SK-N-SH (cell line): Measurements from ENCODE around the gene UBE2R2.
"Not testable (repeated sequence)": the region's sequence is repeated elsewhere in the genome, so short reads cannot be mapped to it uniquely, and the experiment has no call there.

Experiments
- EP300 ChIP-seq, 2 experiments: IDR thresholded peaks; 2 replicates each; pipeline versions ENCODE4 v1.4.0 to v1.6.1; 2012; ENCODE audit warnings: borderline replicate concordance in 1 of 2, low read depth in 1 of 2, low read length in 1 of 2
- EZH2phosphoT487 ChIP-seq: fragments of 200-600 bp; sonication (generic); IDR thresholded peaks from 2 replicates; pipeline ENCODE4 v1.6.1; 2017; ENCODE audit warnings: low read depth, mixed run types, mild to moderate bottlenecking, antibody characterized with exemption, moderate library complexity, borderline replicate concordance
- FOSL2 ChIP-seq: IDR thresholded peaks from 2 replicates; pipeline ENCODE4 v1.4.0; 2012; ENCODE audit warnings: low read depth, mild to moderate bottlenecking, moderate library complexity, borderline replicate concordance
- JUND ChIP-seq: IDR thresholded peaks from 2 replicates; pipeline ENCODE4 v1.4.0; 2012
- POLR2AphosphoS5 ChIP-seq: IDR thresholded peaks from 2 replicates; pipeline ENCODE4 v1.6.1; 2012; ENCODE audit warnings: low read depth, low read length
- RAD21 ChIP-seq: IDR thresholded peaks from 2 replicates; pipeline ENCODE4 v1.6.1; 2012; ENCODE audit warnings: mild to moderate bottlenecking, low read length
- RFX5 ChIP-seq: IDR thresholded peaks from 2 replicates; pipeline ENCODE4 v1.6.1; 2012; ENCODE audit warnings: mild to moderate bottlenecking, improper control_type of control experiment, low read length
- SIN3A ChIP-seq: IDR thresholded peaks from 2 replicates; pipeline ENCODE4 v1.6.1; 2012; ENCODE audit warnings: low read depth, mild to moderate bottlenecking, low read length, moderate library complexity, borderline replicate concordance
- TAF1 ChIP-seq: IDR thresholded peaks from 2 replicates; pipeline ENCODE4 v1.6.1; 2012; ENCODE audit warnings: low read depth, mild to moderate bottlenecking, low read length, moderate library complexity, borderline replicate concordance
- TCF12 ChIP-seq: IDR thresholded peaks from 2 replicates; pipeline ENCODE4 v1.4.0; 2012
- TF ChIP-seq, protein P1 (sequence below): IDR thresholded peaks from 2 replicates; pipeline ENCODE4 v1.6.1; 2012; ENCODE audit warnings: mild to moderate bottlenecking, low read depth, low read length, moderate library complexity
- TF ChIP-seq, protein P2 (sequence below): IDR thresholded peaks from 2 replicates; pipeline ENCODE4; 2012
- TF ChIP-seq, protein P3 (sequence below): fragments of 200-600 bp; sonication (generic); IDR thresholded peaks from 2 replicates; pipeline ENCODE4 v1.6.1; 2017; ENCODE audit warnings: antibody characterized with exemption, mild to moderate bottlenecking, moderate library complexity
- TF ChIP-seq, protein P4 (sequence below): IDR thresholded peaks from 2 replicates; pipeline ENCODE4 v1.4.0; 2012; ENCODE audit warnings: low read depth

DNA sequence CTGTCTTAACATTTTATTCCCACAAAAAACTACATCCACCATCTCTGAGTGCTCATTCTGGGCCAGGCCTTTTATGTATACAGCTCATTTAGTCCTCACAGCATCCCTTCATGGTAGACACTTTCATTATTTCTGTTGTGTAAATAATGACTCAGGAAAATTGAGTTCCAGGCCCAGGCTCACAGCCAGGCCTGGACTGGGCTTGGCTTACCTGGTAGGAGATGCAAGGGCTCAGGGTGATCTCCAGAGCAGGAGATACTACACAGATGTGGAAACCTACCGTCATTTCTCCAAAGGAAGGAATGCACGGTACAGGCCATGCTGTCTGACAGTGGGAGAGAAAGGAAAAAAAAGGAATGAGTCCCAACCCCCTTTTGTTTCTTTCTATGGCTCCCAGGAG is 9.8 kb upstream of the UBE2R2 start:
- TF ChIP-seq, protein P1, sequence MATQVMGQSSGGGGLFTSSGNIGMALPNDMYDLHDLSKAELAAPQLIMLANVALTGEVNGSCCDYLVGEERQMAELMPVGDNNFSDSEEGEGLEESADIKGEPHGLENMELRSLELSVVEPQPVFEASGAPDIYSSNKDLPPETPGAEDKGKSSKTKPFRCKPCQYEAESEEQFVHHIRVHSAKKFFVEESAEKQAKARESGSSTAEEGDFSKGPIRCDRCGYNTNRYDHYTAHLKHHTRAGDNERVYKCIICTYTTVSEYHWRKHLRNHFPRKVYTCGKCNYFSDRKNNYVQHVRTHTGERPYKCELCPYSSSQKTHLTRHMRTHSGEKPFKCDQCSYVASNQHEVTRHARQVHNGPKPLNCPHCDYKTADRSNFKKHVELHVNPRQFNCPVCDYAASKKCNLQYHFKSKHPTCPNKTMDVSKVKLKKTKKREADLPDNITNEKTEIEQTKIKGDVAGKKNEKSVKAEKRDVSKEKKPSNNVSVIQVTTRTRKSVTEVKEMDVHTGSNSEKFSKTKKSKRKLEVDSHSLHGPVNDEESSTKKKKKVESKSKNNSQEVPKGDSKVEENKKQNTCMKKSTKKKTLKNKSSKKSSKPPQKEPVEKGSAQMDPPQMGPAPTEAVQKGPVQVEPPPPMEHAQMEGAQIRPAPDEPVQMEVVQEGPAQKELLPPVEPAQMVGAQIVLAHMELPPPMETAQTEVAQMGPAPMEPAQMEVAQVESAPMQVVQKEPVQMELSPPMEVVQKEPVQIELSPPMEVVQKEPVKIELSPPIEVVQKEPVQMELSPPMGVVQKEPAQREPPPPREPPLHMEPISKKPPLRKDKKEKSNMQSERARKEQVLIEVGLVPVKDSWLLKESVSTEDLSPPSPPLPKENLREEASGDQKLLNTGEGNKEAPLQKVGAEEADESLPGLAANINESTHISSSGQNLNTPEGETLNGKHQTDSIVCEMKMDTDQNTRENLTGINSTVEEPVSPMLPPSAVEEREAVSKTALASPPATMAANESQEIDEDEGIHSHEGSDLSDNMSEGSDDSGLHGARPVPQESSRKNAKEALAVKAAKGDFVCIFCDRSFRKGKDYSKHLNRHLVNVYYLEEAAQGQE = not testable (repeated sequence)
- not testable (repeated sequence) for TF ChIP-seq EZH2phosphoT487; TAF1; EP300 (IDR thresholded peaks at IDR 0.05; ENCODE audit: borderline replicate concordance in 1 of 2, low read depth in 1 of 2, low read length in 1 of 2); FOSL2; POLR2AphosphoS5; RAD21; TCF12; SIN3A; JUND; RFX5
- TF ChIP-seq, protein P2, sequence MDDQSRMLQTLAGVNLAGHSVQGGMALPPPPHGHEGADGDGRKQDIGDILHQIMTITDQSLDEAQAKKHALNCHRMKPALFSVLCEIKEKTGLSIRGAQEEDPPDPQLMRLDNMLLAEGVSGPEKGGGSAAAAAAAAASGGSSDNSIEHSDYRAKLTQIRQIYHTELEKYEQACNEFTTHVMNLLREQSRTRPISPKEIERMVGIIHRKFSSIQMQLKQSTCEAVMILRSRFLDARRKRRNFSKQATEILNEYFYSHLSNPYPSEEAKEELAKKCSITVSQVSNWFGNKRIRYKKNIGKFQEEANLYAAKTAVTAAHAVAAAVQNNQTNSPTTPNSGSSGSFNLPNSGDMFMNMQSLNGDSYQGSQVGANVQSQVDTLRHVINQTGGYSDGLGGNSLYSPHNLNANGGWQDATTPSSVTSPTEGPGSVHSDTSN = not testable (repeated sequence)
- TF ChIP-seq, protein P3, sequence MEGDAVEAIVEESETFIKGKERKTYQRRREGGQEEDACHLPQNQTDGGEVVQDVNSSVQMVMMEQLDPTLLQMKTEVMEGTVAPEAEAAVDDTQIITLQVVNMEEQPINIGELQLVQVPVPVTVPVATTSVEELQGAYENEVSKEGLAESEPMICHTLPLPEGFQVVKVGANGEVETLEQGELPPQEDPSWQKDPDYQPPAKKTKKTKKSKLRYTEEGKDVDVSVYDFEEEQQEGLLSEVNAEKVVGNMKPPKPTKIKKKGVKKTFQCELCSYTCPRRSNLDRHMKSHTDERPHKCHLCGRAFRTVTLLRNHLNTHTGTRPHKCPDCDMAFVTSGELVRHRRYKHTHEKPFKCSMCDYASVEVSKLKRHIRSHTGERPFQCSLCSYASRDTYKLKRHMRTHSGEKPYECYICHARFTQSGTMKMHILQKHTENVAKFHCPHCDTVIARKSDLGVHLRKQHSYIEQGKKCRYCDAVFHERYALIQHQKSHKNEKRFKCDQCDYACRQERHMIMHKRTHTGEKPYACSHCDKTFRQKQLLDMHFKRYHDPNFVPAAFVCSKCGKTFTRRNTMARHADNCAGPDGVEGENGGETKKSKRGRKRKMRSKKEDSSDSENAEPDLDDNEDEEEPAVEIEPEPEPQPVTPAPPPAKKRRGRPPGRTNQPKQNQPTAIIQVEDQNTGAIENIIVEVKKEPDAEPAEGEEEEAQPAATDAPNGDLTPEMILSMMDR = not testable (repeated sequence)
- TF ChIP-seq, protein P4, sequence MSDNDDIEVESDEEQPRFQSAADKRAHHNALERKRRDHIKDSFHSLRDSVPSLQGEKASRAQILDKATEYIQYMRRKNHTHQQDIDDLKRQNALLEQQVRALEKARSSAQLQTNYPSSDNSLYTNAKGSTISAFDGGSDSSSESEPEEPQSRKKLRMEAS = not testable (repeated sequence)
